ENCODE data around the gene LAMA4.

The LAMA4 gene

GRCh38 chr6:112155886-112156285 lies 98.5 kb downstream of the LAMA4 start:
- H3K27ac ChIP-seq (ENCODE audit: insufficient read depth, low read depth, low read length, poor library complexity, severe bottlenecking), result no peak overlapping the region
- WGBS, 2 experiments, result 49 to 67% methylated on average over 3 of the region's 3 CpGs
- H3K4me3 ChIP-seq (ENCODE audit: insufficient read depth, low read depth, low read length), result no peak overlapping the region
- H3K4me1 ChIP-seq (ENCODE audit: control insufficient read depth, insufficient read depth, low read length), result no peaks in the 10 kb centered on the region
- no peaks in the 10 kb centered on the region for H3K27me3 ChIP-seq (ENCODE audit: control insufficient read depth, insufficient read depth, low read length, poor library complexity, severe bottlenecking)
- no peaks in the 10 kb centered on the region for H3K36me3 ChIP-seq (ENCODE audit: control insufficient read depth, insufficient read depth, low read length)
- H3K9me3 ChIP-seq (ENCODE audit: control insufficient read depth, low read length), result no peaks in the 10 kb centered on the region

- Histone ChIP-seq H3K36me3 (ENCODE audit: control insufficient read depth, insufficient read depth, low read length) (no peaks in the 10 kb centered on the region), H3K27ac (ENCODE audit: insufficient read depth, low read depth, low read length, poor library complexity, severe bottlenecking) (no peak overlapping the region), H3K4me3 (ENCODE audit: insufficient read depth, low read depth, low read length) (no peak overlapping the region), H3K27me3 (ENCODE audit: control insufficient read depth, insufficient read depth, low read length, poor library complexity, severe bottlenecking) (no peaks in the 10 kb centered on the region), H3K4me1 (ENCODE audit: control insufficient read depth, insufficient read depth, low read length) (no peaks in the 10 kb centered on the region), H3K9me3 (ENCODE audit: control insufficient read depth, low read length) (no peaks in the 10 kb centered on the region)
- 87% methylated on average over 1 to 2 of the region's 2 CpGs for WGBS, 2 experiments
Measured at GRCh38 chr6:112154711-112155110, 99.7 kb downstream of the LAMA4 start.

GRCh38 chr6:112153926-112154607 lies 100.3 kb downstream of the LAMA4 start:
- H3K27me3 ChIP-seq (ENCODE audit: control insufficient read depth, insufficient read depth, low read length, poor library complexity, severe bottlenecking), result no peaks in the 10 kb centered on the region
- H3K27ac ChIP-seq (ENCODE audit: insufficient read depth, low read depth, low read length, poor library complexity, severe bottlenecking), result no peak overlapping the region
- H3K4me1 ChIP-seq (ENCODE audit: control insufficient read depth, insufficient read depth, low read length), result no peaks in the 10 kb centered on the region
- H3K36me3 ChIP-seq (ENCODE audit: control insufficient read depth, insufficient read depth, low read length), result no peaks in the 10 kb centered on the region
- H3K9me3 ChIP-seq (ENCODE audit: control insufficient read depth, low read length), result no peaks in the 10 kb centered on the region
- WGBS, 2 experiments, result 90 to 98% methylated on average over 5 of the region's 5 CpGs
- no peak overlapping the region for H3K4me3 ChIP-seq (ENCODE audit: insufficient read depth, low read depth, low read length)

GRCh38 chr6:112150363-112150762 lies 104.0 kb downstream of the LAMA4 start:
- H3K4me3 ChIP-seq (ENCODE audit: insufficient read depth, low read depth, low read length), result no peak overlapping the region
- H3K4me1 ChIP-seq (ENCODE audit: control insufficient read depth, insufficient read depth, low read length), result no peaks in the 10 kb centered on the region
- whole genome bisulfite sequencing, 2 experiments, result 80 to 87% methylated on average over 4 of the region's 5 CpGs
- no peaks in the 10 kb centered on the region for H3K27me3 ChIP-seq (ENCODE audit: control insufficient read depth, insufficient read depth, low read length, poor library complexity, severe bottlenecking)
- no peaks in the 10 kb centered on the region for H3K9me3 ChIP-seq (ENCODE audit: control insufficient read depth, low read length)
- H3K27ac ChIP-seq (ENCODE audit: insufficient read depth, low read depth, low read length, poor library complexity, severe bottlenecking), result no peak overlapping the region
- H3K36me3 ChIP-seq (ENCODE audit: control insufficient read depth, insufficient read depth, low read length), result no peaks in the 10 kb centered on the region

- H3K4me1 ChIP-seq (ENCODE audit: control insufficient read depth, insufficient read depth, low read length), result no peaks in the 10 kb centered on the region
- no peak overlapping the region for H3K27ac ChIP-seq (ENCODE audit: insufficient read depth, low read depth, low read length, poor library complexity, severe bottlenecking)
- no peak overlapping the region for H3K4me3 ChIP-seq (ENCODE audit: insufficient read depth, low read depth, low read length)
- WGBS, 2 experiments, result 97% methylated on average over 4 of the region's 4 CpGs
- no peaks in the 10 kb centered on the region for H3K27me3 ChIP-seq (ENCODE audit: control insufficient read depth, insufficient read depth, low read length, poor library complexity, severe bottlenecking)
- no peaks in the 10 kb centered on the region for H3K9me3 ChIP-seq (ENCODE audit: control insufficient read depth, low read length)
- H3K36me3 ChIP-seq (ENCODE audit: control insufficient read depth, insufficient read depth, low read length), result no peaks in the 10 kb centered on the region
Measured at GRCh38 chr6:112149719-112150263, 104.6 kb downstream of the LAMA4 start.

GRCh38 chr6:112149236-112149635 lies 105.1 kb downstream of the LAMA4 start:
- no peaks in the 10 kb centered on the region for H3K4me1 ChIP-seq (ENCODE audit: control insufficient read depth, insufficient read depth, low read length)
- no peaks in the 10 kb centered on the region for H3K36me3 ChIP-seq (ENCODE audit: control insufficient read depth, insufficient read depth, low read length)
- no peak overlapping the region for H3K4me3 ChIP-seq (ENCODE audit: insufficient read depth, low read depth, low read length)
- H3K27me3 ChIP-seq (ENCODE audit: control insufficient read depth, insufficient read depth, low read length, poor library complexity, severe bottlenecking), result no peaks in the 10 kb centered on the region
- no peaks in the 10 kb centered on the region for H3K9me3 ChIP-seq (ENCODE audit: control insufficient read depth, low read length)
- 94 to 95% methylated on average over 1 of the region's 1 CpG for WGBS, 2 experiments
- no peak overlapping the region for H3K27ac ChIP-seq (ENCODE audit: insufficient read depth, low read depth, low read length, poor library complexity, severe bottlenecking)

- H3K4me3 ChIP-seq (ENCODE audit: insufficient read depth, low read depth, low read length), result no peak overlapping the region
- whole genome bisulfite sequencing, 2 experiments, result 89 to 91% methylated on average over 6 of the region's 6 CpGs
- H3K9me3 ChIP-seq (ENCODE audit: control insufficient read depth, low read length), result no peaks in the 10 kb centered on the region
- H3K4me1 ChIP-seq (ENCODE audit: control insufficient read depth, insufficient read depth, low read length), result no peaks in the 10 kb centered on the region
- no peak overlapping the region for H3K27ac ChIP-seq (ENCODE audit: insufficient read depth, low read depth, low read length, poor library complexity, severe bottlenecking)
- H3K36me3 ChIP-seq (ENCODE audit: control insufficient read depth, insufficient read depth, low read length), result no peaks in the 10 kb centered on the region
- H3K27me3 ChIP-seq (ENCODE audit: control insufficient read depth, insufficient read depth, low read length, poor library complexity, severe bottlenecking), result no peaks in the 10 kb centered on the region
Measured at GRCh38 chr6:112148103-112148502, 106.3 kb downstream of the LAMA4 start.

- Histone ChIP-seq H3K4me1 (ENCODE audit: control insufficient read depth, insufficient read depth, low read length) (no peaks in the 10 kb centered on the region), H3K27ac (ENCODE audit: insufficient read depth, low read depth, low read length, poor library complexity, severe bottlenecking) (no peak overlapping the region), H3K36me3 (ENCODE audit: control insufficient read depth, insufficient read depth, low read length) (no peaks in the 10 kb centered on the region), H3K9me3 (ENCODE audit: control insufficient read depth, low read length) (no peaks in the 10 kb centered on the region), H3K4me3 (ENCODE audit: insufficient read depth, low read depth, low read length) (no peak overlapping the region), H3K27me3 (ENCODE audit: control insufficient read depth, insufficient read depth, low read length, poor library complexity, severe bottlenecking) (no peaks in the 10 kb centered on the region)
- WGBS, 2 experiments, result 91 to 92% methylated on average over 10 of the region's 10 CpGs
Measured at GRCh38 chr6:112145080-112145573, 109.2 kb downstream of the LAMA4 start.

- Histone ChIP-seq H3K27me3 (ENCODE audit: control insufficient read depth, insufficient read depth, low read length, poor library complexity, severe bottlenecking) (no peaks in the 10 kb centered on the region), H3K36me3 (ENCODE audit: control insufficient read depth, insufficient read depth, low read length) (no peaks in the 10 kb centered on the region), H3K27ac (ENCODE audit: insufficient read depth, low read depth, low read length, poor library complexity, severe bottlenecking) (no peak overlapping the region), H3K4me1 (ENCODE audit: control insufficient read depth, insufficient read depth, low read length) (no peaks in the 10 kb centered on the region), H3K9me3 (ENCODE audit: control insufficient read depth, low read length) (no peaks in the 10 kb centered on the region), H3K4me3 (ENCODE audit: insufficient read depth, low read depth, low read length) (no peak overlapping the region)
- WGBS, 2 experiments, result 93 to 94% methylated on average over 10 to 11 of the region's 12 CpGs
Measured at GRCh38 chr6:112144145-112144926, 110.0 kb downstream of the LAMA4 start.

- no peaks in the 10 kb centered on the region for H3K27me3 ChIP-seq (ENCODE audit: control insufficient read depth, insufficient read depth, low read length, poor library complexity, severe bottlenecking)
- H3K27ac ChIP-seq (ENCODE audit: insufficient read depth, low read depth, low read length, poor library complexity, severe bottlenecking), result no peak overlapping the region
- H3K36me3 ChIP-seq (ENCODE audit: control insufficient read depth, insufficient read depth, low read length), result no peaks in the 10 kb centered on the region
- no peaks in the 10 kb centered on the region for H3K9me3 ChIP-seq (ENCODE audit: control insufficient read depth, low read length)
- WGBS, 2 experiments, result 86 to 94% methylated on average over 2 of the region's 2 CpGs
- no peaks in the 10 kb centered on the region for H3K4me1 ChIP-seq (ENCODE audit: control insufficient read depth, insufficient read depth, low read length)
- no peak overlapping the region for H3K4me3 ChIP-seq (ENCODE audit: insufficient read depth, low read depth, low read length)
Measured at GRCh38 chr6:112141707-112142106, 112.7 kb downstream of the LAMA4 start.

Data from ectodermal cell (in vitro differentiated cells).